ENCODE measurements around the gene COL9A2. TPM values are rescaled to one million over a fixed set of nuclear protein-coding genes. Genes with fewer than 3 reads are reported as not detected.

COL9A2 gene
- total and polyA plus RNA-seq, 2 donors (not counting 1 experiment from before 2014, with no cell fraction given) = 14.8 to 30.6 TPM

DNA sequence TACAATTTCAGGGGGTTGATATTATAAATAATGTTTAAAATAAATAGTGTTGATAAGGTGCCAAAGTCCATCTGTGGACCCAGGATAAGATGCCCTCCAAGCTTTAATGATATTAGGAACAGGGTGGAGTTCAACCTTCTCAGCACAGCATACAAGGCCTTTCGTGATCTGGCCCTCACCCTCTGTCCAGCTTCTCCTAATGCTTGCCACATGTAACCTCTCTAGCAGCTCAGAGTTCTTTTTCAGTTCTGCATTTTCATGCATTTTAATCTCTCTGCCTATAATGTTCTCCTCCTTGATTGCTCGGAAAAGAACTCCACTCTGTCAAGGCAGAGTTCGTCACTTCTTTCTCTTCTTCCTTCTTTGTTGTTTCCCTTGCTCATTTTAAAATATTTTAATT, 35.0 kb upstream of the COL9A2 start:
- no peak overlapping the region for H3K9ac ChIP-seq (ENCODE audit: low read length)
- H3K36me3 ChIP-seq (replicated peaks in 1 of 2; ENCODE audit: control extremely low read depth in 1 of 2, control insufficient read depth in 1 of 2, extremely low read depth in 1 of 2, insufficient read depth in 2 of 2, low read length in 1 of 2) = no peaks in the 10 kb centered on the region
- ChIA-PET POLR2A (interaction anchor here (0.6 to 1.1 kb wide), 3 partner anchors 11 to 199 kb away, joined by 3 to 5 read pairs (median 4); no protein-coding TSS in a partner anchor), CTCF (interaction anchor here (0.7 to 3.0 kb wide), 14 partner anchors 10 to 208 kb away, joined by 3 to 24 read pairs (median 4); no protein-coding TSS in a partner anchor)
- peak overlapping the region; percentile 41 for H3K4me3 Mint-ChIP-seq
- DNase-seq = peak; percentile 58
- H4K20me1 ChIP-seq (ENCODE audit: control insufficient read depth, insufficient read depth, low read length, poor library complexity, severe bottlenecking) = no peaks in the 10 kb centered on the region
- H3K79me2 ChIP-seq (ENCODE audit: control insufficient read depth, insufficient read depth, low read length) = peaks cover 35% of the 10 kb centered on the region
- ATAC-seq (ENCODE audit: low read depth) = peak; percentile 95
- H3K27ac Mint-ChIP-seq = peak overlapping the region; percentile 87
- no peaks in the 10 kb centered on the region for H3K27me3 Mint-ChIP-seq
- H3K27ac ChIP-seq (ENCODE audit: low read length in 2 of 2) = peak overlapping the region; percentile 32 to 57
- TF ChIP-seq CTCF (IDR thresholded peaks at IDR 0.05) = no peak
- H3K9me3 ChIP-seq (ENCODE audit: control extremely low read depth in 1 of 3, control insufficient read depth in 2 of 3, insufficient read depth in 1 of 3, low read length in 2 of 3) = no peaks in the 10 kb centered on the region
- H2AFZ ChIP-seq (ENCODE audit: insufficient read depth, low read depth, low read length, poor library complexity, severe bottlenecking) = no peak overlapping the region
- H3K4me1 ChIP-seq (ENCODE audit: control insufficient read depth in 2 of 2, insufficient read depth in 2 of 2, low read length in 2 of 2) = peaks cover 37 to 41% of the 10 kb centered on the region in 2 donors
- WGBS (ENCODE audit: insufficient coverage) = 10% methylated on average over 1 of the region's 3 CpGs
- H3K4me3 ChIP-seq (ENCODE audit: control extremely low read depth in 1 of 5, extremely low read depth in 1 of 5, insufficient read depth in 1 of 5, low read depth in 2 of 5, low read length in 4 of 5) = no peak overlapping the region
- intact Hi-C loops (cut with micrococcal nuclease) = no loop called here
- peak overlapping the region; percentile 52 for H3K4me2 ChIP-seq (replicated peaks; ENCODE audit: low read depth, low read length, poor library complexity, severe bottlenecking)
- H3K9me3 Mint-ChIP-seq (ENCODE audit: insufficient read depth) = no peaks in the 10 kb centered on the region
- no peaks in the 10 kb centered on the region for H3K27me3 ChIP-seq (replicated peaks in 1 of 4; ENCODE audit: control extremely low read depth in 1 of 4, control insufficient read depth in 3 of 4, insufficient read depth in 4 of 4, low read length in 3 of 4)
- peaks cover 52% of the 10 kb centered on the region for H3K4me1 Mint-ChIP-seq

DNA sequence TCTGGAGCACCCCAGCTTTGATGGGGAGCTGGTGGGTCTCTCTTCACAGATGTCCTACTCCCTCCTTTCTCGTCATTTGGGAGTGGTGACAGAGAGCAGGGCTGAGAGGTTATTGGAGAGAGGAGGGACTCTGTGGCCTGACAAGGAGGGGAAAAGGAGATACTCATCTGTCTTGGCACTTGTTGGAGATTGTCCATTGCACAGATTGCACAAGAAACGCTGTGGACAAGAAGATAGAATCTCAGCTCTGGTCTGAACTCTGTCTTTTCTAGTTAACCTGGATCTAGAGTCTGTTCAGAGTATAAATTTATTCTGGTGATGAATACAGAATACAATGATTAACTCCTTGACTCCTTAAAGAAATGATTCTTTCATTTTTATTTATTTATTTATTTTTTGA, 34.0 kb upstream of the COL9A2 start:
- Histone ChIP-seq H3K4me1 (ENCODE audit: control insufficient read depth in 2 of 2, insufficient read depth in 2 of 2, low read length in 2 of 2) (peaks cover 37 to 41% of the 10 kb centered on the region in 2 donors), H3K9ac (ENCODE audit: low read length) (no peak overlapping the region), H4K20me1 (ENCODE audit: control insufficient read depth, insufficient read depth, low read length, poor library complexity, severe bottlenecking) (no peaks in the 10 kb centered on the region), H3K9me3 (ENCODE audit: control extremely low read depth in 1 of 3, control insufficient read depth in 2 of 3, insufficient read depth in 1 of 3, low read length in 2 of 3) (no peaks in the 10 kb centered on the region), H3K27me3 (replicated peaks in 1 of 4; ENCODE audit: control extremely low read depth in 1 of 4, control insufficient read depth in 3 of 4, insufficient read depth in 4 of 4, low read length in 3 of 4) (no peaks in the 10 kb centered on the region), H3K4me3 (ENCODE audit: control extremely low read depth in 1 of 5, extremely low read depth in 1 of 5, insufficient read depth in 1 of 5, low read depth in 2 of 5, low read length in 4 of 5) (no peak overlapping the region), H3K36me3 (replicated peaks in 1 of 2; ENCODE audit: control extremely low read depth in 1 of 2, control insufficient read depth in 1 of 2, extremely low read depth in 1 of 2, insufficient read depth in 2 of 2, low read length in 1 of 2) (no peaks in the 10 kb centered on the region), H3K79me2 (ENCODE audit: control insufficient read depth, insufficient read depth, low read length) (peaks cover 39% of the 10 kb centered on the region), H3K4me2 (replicated peaks; ENCODE audit: low read depth, low read length, poor library complexity, severe bottlenecking) (peak overlapping the region; percentile 41), H2AFZ (ENCODE audit: insufficient read depth, low read depth, low read length, poor library complexity, severe bottlenecking) (no peak overlapping the region), H3K27ac (ENCODE audit: low read length in 2 of 2) (peak overlapping the region in 1 of 2 donors; percentile 32)
- Mint-ChIP-seq H3K4me1 (peaks cover 45% of the 10 kb centered on the region), H3K4me3 (peak overlapping the region; percentile 23), H3K27me3 (no peaks in the 10 kb centered on the region), H3K9me3 (ENCODE audit: insufficient read depth) (no peaks in the 10 kb centered on the region), H3K27ac (peak overlapping the region; percentile 61)
- no CpG with 5 or more reads among the region's 2 CpGs for WGBS (ENCODE audit: insufficient coverage)
- intact Hi-C loops (cut with micrococcal nuclease) = no loop called here
- POLR2A ChIA-PET = interaction anchor here (1.1 kb wide), 1 partner anchor 12 kb away, joined by 5 read pairs; no protein-coding TSS in a partner anchor
- DNase-seq (no peak), ATAC-seq (ENCODE audit: low read depth) (no peak)
- TF ChIP-seq EZH2 (IDR thresholded peaks at IDR 0.05; ENCODE audit: borderline replicate concordance, insufficient read depth, low read depth, low read length, poor library complexity, severe bottlenecking) (no peak), CTCF (IDR thresholded peaks at IDR 0.05) (no peak)
- CTCF ChIA-PET = interaction anchor here (0.7 to 3.5 kb wide), 8 partner anchors 10 to 207 kb away, joined by 3 to 24 read pairs (median 8); no protein-coding TSS in a partner anchor
